GM13977 (cell line): ENCODE data around the gene ITGB2.

Experiments
- DNase-seq: peaks from one replicate; pipeline ENCODE4 v3.0.0; 2012; ENCODE audit warnings: low spot score
- CTCF ChIP-seq: IDR thresholded peaks from 2 replicates; pipeline ENCODE4 v1.5.1; 2012; ENCODE audit warnings: mild to moderate bottlenecking, control low read depth; ENCODE audit not compliant: insufficient read depth; ENCODE audit errors: extremely low read depth, missing control alignments
- in situ Hi-C: fragments of 300-500 bp; cut with MboI; formaldehyde crosslinking; loops from one replicate; pipeline ENCODE4 v1.12.0; 2022; ENCODE audit warnings: low sequenced_read_pairs, low pct_unique_long_range_greater_than_20kb, mixed read lengths, inconsistent platforms; ENCODE audit not compliant: unreplicated experiment

The ITGB2 gene

GRCh38 chr21:44903050-44903685 is 17.5 kb downstream of the ITGB2 start:
- in situ Hi-C loops: no loop called here
- DNase-seq: no peak
- TF ChIP-seq CTCF: no peak

DNA sequence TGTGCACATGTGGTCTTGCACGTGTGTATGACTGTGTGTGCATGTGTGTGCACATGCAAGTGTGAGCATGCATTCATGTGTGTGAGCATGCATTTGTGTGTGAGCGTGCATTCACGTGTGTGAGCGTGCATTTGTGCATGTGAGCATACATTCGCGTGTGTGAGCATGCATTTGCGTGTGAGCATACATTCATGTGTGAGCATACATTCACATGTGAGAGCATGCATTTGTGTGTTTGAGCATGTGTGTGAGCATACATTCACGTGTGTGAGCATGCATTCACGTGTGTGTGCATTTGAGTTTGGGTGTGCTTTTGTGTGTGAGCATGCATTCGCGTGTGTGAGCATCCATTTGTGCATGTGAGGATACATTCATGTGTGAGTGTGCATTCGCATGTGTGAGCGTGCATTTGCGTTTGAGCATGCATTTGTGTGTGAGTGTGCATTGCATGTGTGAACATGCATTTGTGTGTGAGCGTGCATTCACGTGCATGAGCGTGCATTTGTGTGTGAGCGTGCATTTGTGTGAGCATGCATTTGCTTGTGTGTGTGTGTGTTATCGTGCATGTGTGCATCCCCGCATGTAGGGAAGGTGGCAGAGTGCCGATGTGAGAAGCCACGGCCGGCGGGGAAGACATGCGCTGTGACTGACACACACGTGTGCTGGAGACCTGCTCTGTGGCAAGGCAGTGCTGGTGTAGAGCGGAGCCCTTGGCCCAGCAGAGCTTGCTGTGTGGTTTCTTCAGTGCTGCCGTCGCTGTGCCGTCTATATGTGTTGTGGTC is 18.2 kb downstream of the ITGB2 start:
- in situ Hi-C loops: no loop called here

DNA sequence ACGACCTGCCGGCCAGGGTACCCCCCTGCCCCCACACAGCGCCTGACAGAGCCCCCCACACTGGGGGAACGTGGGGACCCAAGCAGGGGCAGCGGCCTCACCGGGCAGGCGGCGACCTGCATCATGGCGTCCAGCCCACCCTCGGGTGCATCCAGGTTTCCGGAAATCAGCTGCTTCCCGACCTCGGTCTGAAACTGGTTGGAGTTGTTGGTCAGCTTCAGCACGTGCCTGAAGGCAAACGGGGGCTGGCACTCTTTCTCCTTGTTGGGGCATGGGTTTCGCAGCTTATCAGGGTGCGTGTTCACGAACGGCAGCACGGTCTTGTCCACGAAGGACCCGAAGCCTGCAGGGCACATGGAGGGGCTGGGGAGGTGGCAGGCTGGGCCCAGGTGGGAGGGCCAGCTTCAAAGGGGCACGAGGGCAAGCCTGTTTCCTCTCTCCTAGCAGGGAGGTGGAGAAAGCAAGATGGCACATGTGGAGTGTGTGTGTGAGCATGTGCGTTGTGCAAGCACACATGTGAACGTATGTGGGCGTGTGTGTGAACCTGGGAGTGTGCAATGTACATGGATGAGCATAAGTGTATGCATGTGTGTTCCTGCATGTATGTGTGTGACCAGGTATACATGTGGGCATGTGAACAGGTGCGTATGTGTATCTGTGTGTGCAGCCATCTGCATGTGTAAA is 19.2 kb downstream of the ITGB2 start:
- in situ Hi-C loops: no loop called here
- TF ChIP-seq CTCF: no peak
- DNase-seq: no peak

More for the DNA sequence above, 18.2 kb downstream of the ITGB2 start:
- TF ChIP-seq CTCF: no peak
- no peak for DNase-seq

DNA sequence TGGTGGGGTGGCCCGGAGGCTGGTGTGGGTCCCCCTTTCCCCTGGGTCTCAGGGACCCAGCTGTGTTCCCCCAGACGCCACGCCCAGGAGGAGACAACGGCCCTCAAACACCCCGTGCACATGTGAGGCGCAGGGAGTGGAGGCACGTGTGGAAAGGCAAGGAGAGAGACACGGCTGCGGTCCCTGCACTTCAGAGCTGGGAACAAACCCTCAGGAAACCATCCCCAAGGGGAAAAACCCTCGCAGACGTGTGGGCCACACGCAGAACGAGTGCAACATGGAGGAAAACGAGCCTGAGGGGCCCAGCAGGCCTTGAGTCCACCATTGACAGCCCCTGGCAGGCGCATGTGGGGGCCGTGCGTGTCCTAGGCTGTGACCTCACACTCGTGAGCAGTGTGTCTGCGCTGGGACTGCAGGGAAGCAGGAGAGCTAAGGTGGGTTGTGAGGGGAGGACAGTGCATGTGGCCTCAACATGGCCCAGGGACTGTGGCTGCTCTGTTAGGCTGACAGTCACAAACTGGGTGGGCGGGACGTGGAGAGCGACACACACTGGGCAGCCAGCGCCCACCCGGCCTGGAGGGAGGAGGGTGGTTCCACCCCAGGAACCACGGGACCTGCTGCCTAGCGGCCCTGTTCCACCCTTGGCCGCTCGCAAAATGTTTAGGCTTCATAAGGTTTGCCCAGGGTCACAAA is 20.0 kb downstream of the ITGB2 start:
- in situ Hi-C loops: no loop called here
- TF ChIP-seq CTCF: no peak

GRCh38 chr21:44899768-44900558 is 20.7 kb downstream of the ITGB2 start:
- TF ChIP-seq CTCF: no peak
- in situ Hi-C loops: no loop called here
- no peak for DNase-seq

More for the DNA sequence above, 20.0 kb downstream of the ITGB2 start:
- DNase-seq: no peak
